K562 (cell line): ENCODE measurements around the gene TTC28. TPM values are rescaled to one million over a fixed set of nuclear protein-coding genes. Genes with fewer than 3 reads are reported as not detected.

Experiments
- ATAC-seq: fragments of 200-7000 bp; cut with Tn5 transposase; 3 replicates; pipeline ENCODE4 v1.9.1; 2020; ENCODE audit warnings: moderate library complexity
- BruUV-seq: library from RNA; stranded (reverse); fragments of 400-500 nt; replicated peaks from 2 replicates; lab custom pipeline; 2021; lab: Mats Ljungman, UMichigan
- CTCF ChIA-PET: fragments of 300-600 bp; formaldehyde crosslinking; extraction: SDS; loops from one replicate; lab custom pipeline; 2021; ENCODE audit warnings: low intra/inter-chr PET ratio; lab: Yijun Ruan, JAX
- POLR2A ChIA-PET: fragments of 300-600, 350-650 bp; sonication (Branson Sonifier 250); formaldehyde crosslinking; extraction: SDS; loops from one replicate; lab custom pipeline; 2021; ENCODE audit warnings: antibody characterized with exemption, inconsistent platforms; lab: Yijun Ruan, JAX
- DNase-seq, 4 experiments: peaks; one replicate each; pipeline versions ENCODE4 v3.0.0 to v3.0.0-alpha.2; 2011 to 2018; ENCODE audit warnings: low spot score in 3 of 4, mixed read lengths in 3 of 4; ENCODE audit errors: extremely low read depth in 1 of 4
- FAIRE-seq: peaks from 2 replicates; lab custom pipeline; 2011; peaks lifted over from hg19 to GRCh38; lab: Jason Lieb, UNC
- H2AFZ ChIP-seq: 2 replicates; pipeline ENCODE4 v1.6.0; 2011; ENCODE audit warnings: low read depth, low read length, control low read depth, inconsistent platforms
- H3K27ac ChIP-seq: fragments of 200-600 bp; 3 replicates; pipeline ENCODE4 v1.8.0; 2011; ENCODE audit warnings: low read depth, mild to moderate bottlenecking, control low read depth, inconsistent platforms, low read length, moderate library complexity, mixed read lengths; ENCODE audit errors: extremely low read depth
- H3K27me3 ChIP-seq, 2 experiments: fragments of 300-600 bp in 1 of 2; 2 replicates in 1 of 2; 3 replicates in 1 of 2; pipeline versions ENCODE4 v1.6.0 to v1.8.0; 2011; ENCODE audit warnings: inconsistent platforms in 2 of 2, low read length in 2 of 2, mild to moderate bottlenecking in 1 of 2, mixed read lengths in 1 of 2, moderate library complexity in 1 of 2; ENCODE audit not compliant: control insufficient read depth in 2 of 2, insufficient read depth in 2 of 2
- H3K36me3 ChIP-seq: fragments of 300-600 bp; 3 replicates; pipeline ENCODE4 v1.8.0; 2011; ENCODE audit warnings: mild to moderate bottlenecking, low read length, inconsistent platforms; ENCODE audit not compliant: control insufficient read depth, insufficient read depth
- H3K4me1 ChIP-seq, 2 experiments: fragments of 200-600 bp in 1 of 2; replicated peaks in 1 of 2; 2 replicates in 1 of 2; 3 replicates in 1 of 2; pipeline versions ENCODE4 v1.5.1 to v1.8.0; 2011; ENCODE audit warnings: inconsistent platforms in 2 of 2, low read length in 2 of 2, mild to moderate bottlenecking in 1 of 2, mixed read lengths in 1 of 2, moderate library complexity in 1 of 2; ENCODE audit not compliant: control insufficient read depth in 2 of 2, insufficient read depth in 2 of 2
- H3K4me2 ChIP-seq: 2 replicates; pipeline ENCODE4 v1.6.1; 2011; ENCODE audit warnings: low read length, control low read depth, inconsistent platforms, mixed read lengths; ENCODE audit not compliant: insufficient read depth
- H3K4me3 ChIP-seq: fragments of 200-600 bp; sonication (generic), shearing (Covaris generic); 2 replicates; pipeline ENCODE4 v1.5.1; 2016; ENCODE audit warnings: control low read depth, inconsistent platforms
- H3K79me2 ChIP-seq: fragments of 200-600 bp; 3 replicates; pipeline ENCODE4 v1.8.0; 2011; ENCODE audit warnings: low read length, inconsistent platforms; ENCODE audit not compliant: control insufficient read depth, insufficient read depth
- H3K9ac ChIP-seq, 2 experiments: 2 replicates each; pipeline versions ENCODE4 v1.6.0 to v1.6.1; 2011; ENCODE audit warnings: low read depth in 2 of 2, low read length in 2 of 2, control low read depth in 1 of 2, inconsistent platforms in 1 of 2, mild to moderate bottlenecking in 1 of 2, mixed read lengths in 1 of 2; ENCODE audit not compliant: insufficient read depth in 1 of 2
- H3K9me1 ChIP-seq: one replicate; pipeline ENCODE4 v1.6.0; 2011; ENCODE audit warnings: inconsistent platforms, mild to moderate bottlenecking, low read length, moderate library complexity; ENCODE audit not compliant: control insufficient read depth, insufficient read depth
- H3K9me3 ChIP-seq: replicated peaks from 2 replicates; pipeline ENCODE4 v1.5.1; 2011; ENCODE audit warnings: low read depth, low read length, inconsistent platforms; ENCODE audit not compliant: control insufficient read depth, insufficient read depth
- H4K20me1 ChIP-seq: replicated peaks from 2 replicates; pipeline ENCODE4 v1.6.1; 2011; ENCODE audit warnings: low read length, inconsistent platforms, mixed read lengths; ENCODE audit not compliant: control insufficient read depth, insufficient read depth
- ETV5 ChIP-seq: sonication (generic); formaldehyde crosslinking; IDR thresholded peaks from 2 replicates; pipeline ENCODE4 v1.4.0; 2020; ENCODE audit warnings: low read depth, mild to moderate bottlenecking, missing genetic modification reagents
- FOXA1 ChIP-seq: fragments of 450-650 bp; IDR thresholded peaks from 2 replicates; pipeline ENCODE4 v1.6.1; 2016; ENCODE audit warnings: mild to moderate bottlenecking, borderline replicate concordance
- IRF2 ChIP-seq: sonication (generic); formaldehyde crosslinking; IDR thresholded peaks from 2 replicates; pipeline ENCODE4 v1.8.1; 2022; ENCODE audit warnings: mild to moderate bottlenecking, missing genetic modification reagents
- KLF16 ChIP-seq: IDR thresholded peaks from 2 replicates; pipeline ENCODE4 v1.6.1; 2016; ENCODE audit warnings: antibody characterized with exemption
- NFE2 ChIP-seq: IDR thresholded peaks from 2 replicates; pipeline ENCODE4 v1.6.1; 2014; ENCODE audit warnings: antibody characterized with exemption, low read depth
- PURB ChIP-seq: sonication (generic); formaldehyde crosslinking; IDR thresholded peaks from 2 replicates; pipeline ENCODE4 v1.9.0; 2021; ENCODE audit warnings: low read depth, mild to moderate bottlenecking, missing genetic modification reagents
- REST ChIP-seq, 2 experiments: fragments of 450-650 bp; formaldehyde crosslinking in 1 of 2; IDR thresholded peaks; 2 replicates each; pipeline versions ENCODE4 v1.4.0 to v1.6.1; 2014 to 2020; ENCODE audit warnings: mild to moderate bottlenecking in 2 of 2, borderline replicate concordance in 1 of 2, low read depth in 1 of 2
- RFX7 ChIP-seq: fragments of 250-450 bp; sonication (Bioruptor Pico); IDR thresholded peaks from 2 replicates; pipeline ENCODE4 v1.5.1; 2021; ENCODE audit warnings: mild to moderate bottlenecking
- SMARCB1 ChIP-seq: IDR thresholded peaks from 2 replicates; pipeline ENCODE4 v1.6.1; 2011; ENCODE audit warnings: improper control_type of control experiment, low read depth; ENCODE audit not compliant: insufficient read length
- SRSF9 ChIP-seq: fragments of 200-400 bp; formaldehyde crosslinking; IDR thresholded peaks from 2 replicates; pipeline ENCODE4 v1.6.1; 2017; ENCODE audit warnings: low read depth, low read length, borderline replicate concordance
- STAT5A ChIP-seq: IDR thresholded peaks from 2 replicates; pipeline ENCODE4 v1.6.1; 2012; ENCODE audit warnings: low read length, inconsistent platforms, borderline replicate concordance
- ZNF239 ChIP-seq: fragments of 250-450 bp; sonication (Bioruptor Pico); IDR thresholded peaks from 2 replicates; pipeline ENCODE4 v1.4.0; 2020; ENCODE audit warnings: mild to moderate bottlenecking
- ZNF586 ChIP-seq: fragments of 450-650 bp; formaldehyde crosslinking; conservative IDR thresholded peaks from 2 replicates; pipeline ENCODE4 v1.4.0; 2020; ENCODE audit warnings: mild to moderate bottlenecking, moderate library complexity
- WGBS: fragments of 100-300 bp; shearing (Covaris generic); methylation state at CpG from one replicate; pipeline ENCODE4 v1.1.6; 2016; ENCODE audit warnings: low coverage, mixed read lengths; ENCODE audit not compliant: insufficient coverage; ENCODE audit errors: missing lambda C conversion rate; 5-methylcytosine and 5-hydroxymethylcytosine counted together
- in situ Hi-C: fragments of 300-500 bp; cut with MboI; formaldehyde crosslinking; loops from 4 replicates; pipeline ENCODE4 v1.15.0; 2018; ENCODE audit warnings: inconsistent platforms, mixed read lengths
- intact Hi-C: fragments of 100-400 bp; cut with micrococcal nuclease; formaldehyde crosslinking; loops from 2 replicates; pipeline ENCODE4 v1.14.2; 2022
- polyA plus RNA-seq, 8 experiments: library from polyadenylated mRNA; depleted of rRNA in 4 of 8; stranded (reverse) in 5 of 8; unstranded in 3 of 8; fragments of >200 nt; fragmentation: Nextera tagmentation in 2 of 8; fragmentation: Illumina TruSeq in 1 of 8; extraction: Ambion mirVana in 2 of 8; extraction: Trizol in 1 of 8; gene quantifications; 2 replicates each; pipeline versions ENCODE4 v1.2.1 to v1.2.3, GENCODE V29; 2011 to 2014; ENCODE audit warnings: inconsistent platforms in 1 of 8, missing spikeins in 1 of 8
- total RNA-seq, 7 experiments: library from RNA; depleted of rRNA in 6 of 7; stranded (reverse); fragments of >200 nt in 6 of 7; fragmentation: Illumina TruSeq in 2 of 7; extraction: Trizol in 2 of 7; gene quantifications; 2 replicates each; pipeline versions ENCODE4 v1.2.1 to v1.2.3, GENCODE V29; 2011 to 2021; ENCODE audit warnings: low replicate concordance in 1 of 7

TTC28 gene
- total and polyA plus RNA-seq, 9 of the 15 experiments (the other 6 are each of a cell fraction or from before 2014, with no cell fraction given) = 0.22 to 10.7 (median 3.1) TPM

DNA sequence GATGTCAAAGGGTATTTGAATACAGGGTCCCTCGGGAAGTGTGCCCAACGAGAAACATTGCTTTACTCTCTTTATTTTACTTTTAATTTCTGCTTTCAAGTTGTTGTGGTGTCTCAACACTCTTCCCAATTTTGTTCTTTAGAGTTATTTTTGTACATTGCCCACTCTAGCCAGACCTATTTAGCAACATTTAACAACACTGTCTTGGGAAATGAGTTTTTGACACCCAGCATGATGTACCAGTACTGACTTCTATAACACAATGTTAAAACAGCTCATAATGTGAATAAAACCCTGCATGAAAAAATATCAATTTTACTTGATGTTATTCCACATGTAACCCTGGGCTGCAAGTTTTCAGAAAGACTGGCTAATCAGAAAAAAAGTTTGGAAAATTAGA lies 410.4 kb downstream of the TTC28 start (continued):
- TF ChIP-seq REST (IDR thresholded peaks at IDR 0.05; ENCODE audit: borderline replicate concordance) (no peak), REST (CRISPR knock-in tag; IDR thresholded peaks at IDR 0.05; ENCODE audit: low read depth) (no peak)

DNA sequence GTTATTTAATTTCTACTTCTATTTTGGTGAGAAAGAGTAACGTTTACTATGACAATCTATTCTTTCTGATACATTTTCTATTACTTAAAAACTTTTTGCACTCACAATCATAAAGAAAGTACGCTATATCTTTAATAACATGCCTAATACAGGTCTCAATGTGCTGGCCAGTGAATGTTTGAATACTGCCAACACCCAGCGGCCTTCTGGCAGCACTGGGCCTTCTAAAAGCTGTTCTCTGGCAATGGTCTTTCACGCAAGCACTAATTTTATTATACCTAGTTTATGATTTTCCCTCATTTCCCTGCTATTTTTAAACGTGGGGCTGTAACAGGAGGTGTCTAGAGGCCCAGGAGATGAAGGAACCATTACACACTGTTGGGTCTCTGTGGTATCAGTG lies 410.8 kb downstream of the TTC28 start:
- Histone ChIP-seq H3K27me3 (no peaks in the 10 kb centered on the region), H4K20me1 (no peaks in the 10 kb centered on the region), H3K79me2 (no peaks in the 10 kb centered on the region), H3K4me1 (no peaks in the 10 kb centered on the region), H3K36me3 (no peaks in the 10 kb centered on the region), H3K9me1 (no peaks in the 10 kb centered on the region), H3K4me3 (no peak overlapping the region), H3K9ac (no peak overlapping the region), H3K27ac (no peak overlapping the region), H2AFZ (no peak overlapping the region), H3K4me2 (no peak overlapping the region), H3K9me3 (no peaks in the 10 kb centered on the region)
- ChIA-PET POLR2A (no interaction called here), CTCF (no interaction called here)
- in situ Hi-C loops (no loop called here), intact Hi-C loops (no loop called here)
- DNase-seq (no peak), ATAC-seq (no peak), FAIRE-seq (no peak)
- 58% methylated on average over 5 of the region's 5 CpGs for WGBS
- BruUV-seq = no TSS peak
- no peak for TF ChIP-seq STAT5A
- TF ChIP-seq NFE2 = no peak
- TF ChIP-seq RFX7 (CRISPR knock-in tag) = no peak
- TF ChIP-seq ZNF239 (CRISPR knock-in tag) = no peak
- no peak for TF ChIP-seq SRSF9
- no peak for TF ChIP-seq IRF2 (CRISPR knock-in tag)
- no peak for TF ChIP-seq ZNF586 (CRISPR knock-in tag)
- TF ChIP-seq FOXA1 = no peak
- no peak for TF ChIP-seq KLF16
- TF ChIP-seq PURB (CRISPR knock-in tag) = no peak
- TF ChIP-seq SMARCB1 = no peak
- TF ChIP-seq ETV5 (CRISPR knock-in tag) = no peak
